ENCODE results near the gene ZNF584. TPM values are rescaled to one million over a fixed set of nuclear protein-coding genes. Genes with fewer than 3 reads are reported as not detected.

ZNF584 gene
- total RNA-seq, 1 donor from 2014 or later = 14.3 TPM

GRCh38 chr19:58466089-58466759 is 57.8 kb downstream of the ZNF584 start:
- no peak for DNase-seq

GRCh38 chr19:58466760-58467589 is 58.5 kb downstream of the ZNF584 start, which contains the start of gene ZNF324:
TSS of gene ZNF324 (plus strand) at chr19:58467080. CDS start at chr19:58469186, 2,106 bp downstream.
- DNase-seq = peak; percentile 98

Small RNAs within 50 kb of the gene (small RNA-seq; reads per million reads assigned to genes)
- not detected for gene MIR4754
- not detected for gene RNA5SP473

Other genes starting within 250 kb of the ZNF584 start
- 25.1 TPM for gene ZNF274, start 225.6 kb upstream of the ZNF584 start, total RNA-seq
- 63.8 TPM for gene ZNF544, start 179.7 kb upstream of the ZNF584 start, total RNA-seq
- gene ZNF8, start 129.7 kb upstream of the ZNF584 start, total RNA-seq = 17.2 TPM
- 20.6 TPM for gene ERVK3-1, start 103.3 kb upstream of the ZNF584 start, total RNA-seq
- 3.0 TPM for gene ZSCAN22, start 81.7 kb upstream of the ZNF584 start, total RNA-seq
- gene A1BG, start 55.2 kb upstream of the ZNF584 start, total RNA-seq = 0.94 TPM
- 5.9 TPM for gene ZNF497, start 45.9 kb upstream of the ZNF584 start, total RNA-seq
- 0.94 TPM for gene ZNF837, start 27.6 kb upstream of the ZNF584 start, total RNA-seq
- gene RPS5, start 21.4 kb upstream of the ZNF584 start, total RNA-seq = 1,568 TPM
- gene RNF225, start 13.0 kb upstream of the ZNF584 start, total RNA-seq = not detected
- 21.7 TPM for gene ZNF132, start 31.5 kb downstream of the ZNF584 start, total RNA-seq
- 18.2 TPM for gene ZNF324B, start 43.0 kb downstream of the ZNF584 start, total RNA-seq
- gene ZNF324, start 58.4 kb downstream of the ZNF584 start, total RNA-seq = 22.9 TPM
- gene ZNF446, start 67.7 kb downstream of the ZNF584 start, total RNA-seq = 7.5 TPM
- 4.1 TPM for gene SLC27A5, start 103.3 kb downstream of the ZNF584 start, total RNA-seq
- gene ZBTB45, start 111.2 kb downstream of the ZNF584 start, total RNA-seq = 5.0 TPM
- gene TRIM28, start 135.4 kb downstream of the ZNF584 start, total RNA-seq = 276 TPM
- gene CHMP2A, start 146.5 kb downstream of the ZNF584 start, total RNA-seq = 47.7 TPM
- gene UBE2M, start 150.0 kb downstream of the ZNF584 start, total RNA-seq = 45.5 TPM
- 13.1 TPM for gene MZF1, start 164.7 kb downstream of the ZNF584 start, total RNA-seq

Data from occipital lobe (tissue), 3 donors.